BJ (cell line): ENCODE results near the gene CARD9. TPM values are rescaled to one million over a fixed set of nuclear protein-coding genes. Genes with fewer than 3 reads are reported as not detected.

Experiments
- CTCF ChIA-PET: fragments of 350-600 bp; formaldehyde crosslinking; extraction: SDS; loops from one replicate; lab custom pipeline; 2021; ENCODE audit warnings: antibody characterized with exemption, inconsistent platforms; lab: Yijun Ruan, JAX
- POLR2A ChIA-PET: fragments of 300-600 bp; sonication (Branson Sonifier 250); formaldehyde crosslinking; extraction: SDS; loops from one replicate; lab custom pipeline; 2021; ENCODE audit warnings: antibody characterized with exemption; lab: Charles Lee
- DNase-seq: peaks from one replicate; pipeline ENCODE4 v3.0.0-alpha.2; 2011; ENCODE audit warnings: low read depth
- H3K27me3 ChIP-seq: 2 replicates; pipeline ENCODE4 v1.6.0; 2011; ENCODE audit warnings: low read length; ENCODE audit not compliant: control insufficient read depth, insufficient read depth
- H3K36me3 ChIP-seq: 2 replicates; pipeline ENCODE4 v1.5.1; 2011; ENCODE audit warnings: low read length; ENCODE audit not compliant: control insufficient read depth, insufficient read depth
- H3K4me3 ChIP-seq: 2 replicates; pipeline ENCODE4 v1.5.1; 2011; ENCODE audit warnings: low read depth, mild to moderate bottlenecking, control low read depth, low read length
- polyA plus RNA-seq: library from polyadenylated mRNA; depleted of rRNA; stranded (reverse); fragments of >200 nt; gene quantifications from 2 replicates; pipeline ENCODE4 v1.2.3, GENCODE V29; 2011
- TF ChIP-seq, protein P1 (sequence below): IDR thresholded peaks from 2 replicates; pipeline ENCODE4 v1.5.1; 2011; ENCODE audit warnings: low read depth, mild to moderate bottlenecking, control low read depth, inconsistent platforms, low read length, moderate library complexity; ENCODE audit not compliant: insufficient read depth

Gene CARD9
- polyA plus RNA-seq, 1 experiment = 21.3 TPM

- CTCF ChIA-PET = no interaction called here
- TF ChIP-seq, protein P1, sequence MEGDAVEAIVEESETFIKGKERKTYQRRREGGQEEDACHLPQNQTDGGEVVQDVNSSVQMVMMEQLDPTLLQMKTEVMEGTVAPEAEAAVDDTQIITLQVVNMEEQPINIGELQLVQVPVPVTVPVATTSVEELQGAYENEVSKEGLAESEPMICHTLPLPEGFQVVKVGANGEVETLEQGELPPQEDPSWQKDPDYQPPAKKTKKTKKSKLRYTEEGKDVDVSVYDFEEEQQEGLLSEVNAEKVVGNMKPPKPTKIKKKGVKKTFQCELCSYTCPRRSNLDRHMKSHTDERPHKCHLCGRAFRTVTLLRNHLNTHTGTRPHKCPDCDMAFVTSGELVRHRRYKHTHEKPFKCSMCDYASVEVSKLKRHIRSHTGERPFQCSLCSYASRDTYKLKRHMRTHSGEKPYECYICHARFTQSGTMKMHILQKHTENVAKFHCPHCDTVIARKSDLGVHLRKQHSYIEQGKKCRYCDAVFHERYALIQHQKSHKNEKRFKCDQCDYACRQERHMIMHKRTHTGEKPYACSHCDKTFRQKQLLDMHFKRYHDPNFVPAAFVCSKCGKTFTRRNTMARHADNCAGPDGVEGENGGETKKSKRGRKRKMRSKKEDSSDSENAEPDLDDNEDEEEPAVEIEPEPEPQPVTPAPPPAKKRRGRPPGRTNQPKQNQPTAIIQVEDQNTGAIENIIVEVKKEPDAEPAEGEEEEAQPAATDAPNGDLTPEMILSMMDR = no peak
- Histone ChIP-seq H3K36me3 (peaks cover 28% of the 10 kb centered on the region), H3K27me3 (no peaks in the 10 kb centered on the region), H3K4me3 (no peak overlapping the region)
- POLR2A ChIA-PET = no interaction called here
- DNase-seq = no peak
These were observed 41.6 kb downstream of the CARD9 start for GRCh38 chr9:136331556-136332481.

DNA sequence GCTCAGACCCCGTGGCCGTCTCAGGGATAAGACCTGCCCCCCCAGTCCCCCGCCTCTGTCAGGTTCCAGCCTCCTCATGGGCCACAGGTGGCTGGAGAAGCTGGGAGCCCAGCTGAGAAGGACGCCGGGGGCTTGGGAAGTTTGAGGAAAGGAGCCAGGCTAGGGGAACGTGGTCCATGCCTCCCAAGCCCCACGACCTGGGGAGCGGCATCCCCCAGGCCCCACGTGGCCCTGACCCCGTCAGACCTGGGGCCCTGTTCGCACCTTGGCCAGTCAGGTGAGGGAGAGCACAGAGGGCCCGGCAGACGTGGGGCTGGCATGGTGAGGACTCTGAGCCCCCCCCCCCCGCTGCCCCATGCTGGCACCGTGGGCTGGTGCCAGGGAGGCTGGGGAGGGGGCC lies 42.4 kb downstream of the CARD9 start:
- POLR2A ChIA-PET = no interaction called here
- no peak overlapping the region for H3K4me3 ChIP-seq
- CTCF ChIA-PET = interaction anchor here (2.6 kb wide), 1 partner anchor 32 kb away, joined by 7 read pairs; the partner anchor contains the start of gene DNLZ

DNA sequence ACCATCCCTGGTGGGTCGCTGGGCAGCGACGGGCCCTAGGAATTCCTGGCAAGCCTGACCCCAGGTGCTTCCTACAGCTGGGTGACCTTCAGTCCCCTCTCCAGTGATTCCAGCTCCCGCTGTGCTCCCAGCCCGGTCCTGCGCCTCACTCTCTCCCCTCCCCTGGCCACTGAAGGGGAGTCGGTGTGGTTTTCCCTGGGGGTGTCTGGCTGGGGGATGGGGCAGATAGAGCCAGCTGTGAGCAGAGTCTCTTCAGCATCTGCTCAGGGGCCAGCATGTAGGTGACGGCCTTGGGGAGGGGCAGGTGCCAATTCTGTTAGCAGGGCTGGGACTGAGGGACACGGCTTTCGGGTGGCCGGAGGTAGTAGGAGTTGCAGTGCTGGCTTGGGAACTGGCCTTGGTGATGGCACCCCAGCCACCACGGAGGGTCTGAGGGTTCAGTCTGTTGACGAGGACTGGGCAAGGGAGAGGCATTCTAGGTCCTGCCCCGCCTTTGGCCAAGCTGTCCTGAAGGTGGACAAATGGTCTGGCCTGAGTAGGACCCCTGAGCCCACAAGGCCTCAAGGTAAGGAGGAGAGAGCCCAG lies 43.0 kb downstream of the CARD9 start:
- CTCF ChIA-PET = interaction anchor here (1.8 to 10.8 kb wide), 4 partner anchors 9 to 32 kb away, joined by 7 to 93 read pairs (median 9); partner anchors contain the start of gene DNLZ
- POLR2A ChIA-PET = no interaction called here
- TF ChIP-seq, protein P1 = no peak
- H3K36me3 ChIP-seq = peaks cover 16% of the 10 kb centered on the region
- H3K4me3 ChIP-seq = no peak overlapping the region
- no peaks in the 10 kb centered on the region for H3K27me3 ChIP-seq
- no peak for DNase-seq

More for the DNA sequence above, 42.4 kb downstream of the CARD9 start:
- TF ChIP-seq, protein P1 = no peak
- Histone ChIP-seq H3K27me3 (no peaks in the 10 kb centered on the region), H3K36me3 (peaks cover 21% of the 10 kb centered on the region)
- no peak for DNase-seq

DNA sequence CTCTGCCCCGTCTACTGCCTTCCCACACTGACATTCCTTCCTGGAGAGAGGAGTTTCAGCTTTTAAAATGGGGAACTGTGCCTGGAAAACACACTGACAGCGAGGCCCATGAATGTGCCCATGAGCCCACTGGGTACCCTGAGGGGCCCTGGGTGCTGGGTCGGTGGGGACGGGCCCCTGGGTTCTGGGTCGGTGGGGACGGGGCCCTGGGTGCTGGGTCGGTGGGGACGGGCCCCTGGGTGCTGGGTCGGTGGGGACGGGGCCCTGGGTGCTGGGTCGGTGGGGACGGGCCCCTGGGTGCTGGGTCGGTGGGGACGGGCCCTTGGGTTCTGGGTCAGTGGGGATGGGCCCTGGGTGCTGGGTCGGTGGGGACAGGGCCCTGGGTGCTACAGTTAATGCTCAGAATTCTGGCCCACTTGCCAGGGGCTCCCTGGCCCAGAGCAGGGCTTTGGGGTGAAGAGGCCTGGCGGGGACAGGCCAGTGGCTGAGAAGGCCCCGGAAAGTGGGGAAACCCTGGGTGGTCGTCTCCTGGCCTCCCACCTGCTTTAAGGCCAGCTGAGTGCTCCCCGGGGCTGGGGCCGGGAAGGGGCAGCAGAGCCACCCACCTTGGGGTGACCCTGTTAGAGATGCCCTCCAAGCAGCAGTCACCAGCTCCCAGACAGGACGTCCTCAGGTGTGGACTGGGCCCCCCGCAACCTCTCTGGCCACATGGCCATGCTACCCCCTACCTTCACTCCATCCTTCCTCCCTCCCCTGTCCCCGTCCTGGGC lies 43.6 kb downstream of the CARD9 start:
- peaks cover 11% of the 10 kb centered on the region for H3K36me3 ChIP-seq

More for the DNA sequence above, 43.6 kb downstream of the CARD9 start:
- no peak for DNase-seq
- POLR2A ChIA-PET = interaction anchor here (0.7 kb wide), 1 partner anchor 33 kb away, joined by 3 read pairs; no protein-coding TSS in a partner anchor
- TF ChIP-seq, protein P1 = no peak
- CTCF ChIA-PET = interaction anchor here (0.9 to 10.8 kb wide), 5 partner anchors 9 to 109 kb away, joined by 3 to 93 read pairs (median 9); partner anchors contain the start of gene DNLZ
- Histone ChIP-seq H3K4me3 (peak overlapping the region; percentile 88), H3K27me3 (no peaks in the 10 kb centered on the region)
